Transverse colon (tissue), 4 donors: ENCODE data around the gene PCDHGA12.

Experiments used
- EP300 ChIP-seq: sonication (generic); formaldehyde crosslinking; IDR thresholded peaks from one replicate; pipeline ENCODE4 v1.6.1; 2017; ENCODE audit warnings: antibody characterized with exemption, low read depth
- POLR2A ChIP-seq: fragments of 450-650 bp; IDR thresholded peaks from one replicate; pipeline ENCODE4 v1.6.1; 2016; ENCODE audit warnings: antibody characterized with exemption, mild to moderate bottlenecking, moderate library complexity
- POLR2AphosphoS5 ChIP-seq, 3 donors: sonication (generic); formaldehyde crosslinking; IDR thresholded peaks; one replicate each; pipeline ENCODE4 v1.6.1; 2016; ENCODE audit warnings: antibody characterized with exemption in 3 of 3
- TF ChIP-seq, protein P1 (sequence below), 5 experiments: fragments of 200-600 bp in 3 of 5; fragments of 450-650 bp in 2 of 5; sonication (generic) in 3 of 5; IDR thresholded peaks; 1 replicate in 2 of 5; 2 replicates in 3 of 5; pipeline ENCODE4 v1.5.1; 2016 to 2017; ENCODE audit warnings: antibody characterized with exemption in 5 of 5, inconsistent platforms in 3 of 5, mild to moderate bottlenecking in 2 of 5, moderate library complexity in 1 of 5

DNA sequence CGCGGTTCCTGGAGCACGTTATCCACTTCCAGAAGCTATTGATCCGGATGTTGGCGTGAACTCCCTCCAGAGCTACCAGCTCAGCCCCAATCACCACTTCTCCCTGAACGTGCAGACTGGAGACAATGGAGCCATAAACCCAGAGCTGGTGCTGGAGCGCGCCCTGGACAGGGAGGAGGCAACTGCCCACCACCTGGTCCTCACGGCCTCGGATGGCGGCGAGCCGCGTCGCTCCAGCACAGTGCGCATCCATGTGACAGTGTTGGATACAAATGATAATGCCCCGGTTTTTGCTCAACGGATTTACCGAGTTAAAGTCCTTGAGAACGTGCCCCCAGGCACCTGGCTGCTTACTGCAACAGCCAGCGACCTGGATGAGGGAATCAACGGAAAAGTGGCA is 26.9 kb upstream of the PCDHGA12 start:
- TF ChIP-seq, protein P1, sequence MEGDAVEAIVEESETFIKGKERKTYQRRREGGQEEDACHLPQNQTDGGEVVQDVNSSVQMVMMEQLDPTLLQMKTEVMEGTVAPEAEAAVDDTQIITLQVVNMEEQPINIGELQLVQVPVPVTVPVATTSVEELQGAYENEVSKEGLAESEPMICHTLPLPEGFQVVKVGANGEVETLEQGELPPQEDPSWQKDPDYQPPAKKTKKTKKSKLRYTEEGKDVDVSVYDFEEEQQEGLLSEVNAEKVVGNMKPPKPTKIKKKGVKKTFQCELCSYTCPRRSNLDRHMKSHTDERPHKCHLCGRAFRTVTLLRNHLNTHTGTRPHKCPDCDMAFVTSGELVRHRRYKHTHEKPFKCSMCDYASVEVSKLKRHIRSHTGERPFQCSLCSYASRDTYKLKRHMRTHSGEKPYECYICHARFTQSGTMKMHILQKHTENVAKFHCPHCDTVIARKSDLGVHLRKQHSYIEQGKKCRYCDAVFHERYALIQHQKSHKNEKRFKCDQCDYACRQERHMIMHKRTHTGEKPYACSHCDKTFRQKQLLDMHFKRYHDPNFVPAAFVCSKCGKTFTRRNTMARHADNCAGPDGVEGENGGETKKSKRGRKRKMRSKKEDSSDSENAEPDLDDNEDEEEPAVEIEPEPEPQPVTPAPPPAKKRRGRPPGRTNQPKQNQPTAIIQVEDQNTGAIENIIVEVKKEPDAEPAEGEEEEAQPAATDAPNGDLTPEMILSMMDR (IDR thresholded peaks at IDR 0.05) = no peak
- no peak for TF ChIP-seq EP300
- TF ChIP-seq POLR2A = no peak
- no peak for TF ChIP-seq POLR2AphosphoS5 (IDR thresholded peaks at IDR 0.05)
